Ramos (cell line): ENCODE data around the gene RIMS4.
"Not testable (repeated sequence)": the region's sequence is repeated elsewhere in the genome, so short reads cannot be mapped to it uniquely, and the experiment has no call there.

Experiments
- in situ Hi-C: fragments of 300-500 bp; cut with MboI; formaldehyde crosslinking; loops from one replicate; pipeline ENCODE4 v1.14.3; 2022; ENCODE audit warnings: low sequenced_read_pairs; ENCODE audit not compliant: unreplicated experiment

Gene RIMS4

DNA sequence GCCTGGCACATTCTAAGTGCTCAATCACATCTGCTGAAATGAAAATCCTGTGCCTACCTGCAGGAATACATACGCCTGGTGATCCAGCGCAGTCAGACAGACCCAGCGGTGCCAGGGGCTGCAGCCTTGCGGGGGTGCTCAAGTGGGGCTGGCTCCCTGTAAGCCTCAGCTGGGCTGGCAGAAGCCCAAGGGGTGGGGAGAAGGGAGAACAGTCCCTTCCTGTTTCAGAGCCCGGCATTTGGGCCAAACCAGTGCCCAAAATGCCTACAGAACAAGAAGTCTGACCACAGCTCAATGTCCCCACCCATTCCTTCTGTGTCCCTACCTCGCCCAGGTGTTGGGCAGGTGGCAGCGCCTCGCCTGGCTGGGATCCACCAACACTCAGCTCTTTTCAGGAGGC, 42.1 kb downstream of the RIMS4 start:
- in situ Hi-C loops, result no loop called here

DNA sequence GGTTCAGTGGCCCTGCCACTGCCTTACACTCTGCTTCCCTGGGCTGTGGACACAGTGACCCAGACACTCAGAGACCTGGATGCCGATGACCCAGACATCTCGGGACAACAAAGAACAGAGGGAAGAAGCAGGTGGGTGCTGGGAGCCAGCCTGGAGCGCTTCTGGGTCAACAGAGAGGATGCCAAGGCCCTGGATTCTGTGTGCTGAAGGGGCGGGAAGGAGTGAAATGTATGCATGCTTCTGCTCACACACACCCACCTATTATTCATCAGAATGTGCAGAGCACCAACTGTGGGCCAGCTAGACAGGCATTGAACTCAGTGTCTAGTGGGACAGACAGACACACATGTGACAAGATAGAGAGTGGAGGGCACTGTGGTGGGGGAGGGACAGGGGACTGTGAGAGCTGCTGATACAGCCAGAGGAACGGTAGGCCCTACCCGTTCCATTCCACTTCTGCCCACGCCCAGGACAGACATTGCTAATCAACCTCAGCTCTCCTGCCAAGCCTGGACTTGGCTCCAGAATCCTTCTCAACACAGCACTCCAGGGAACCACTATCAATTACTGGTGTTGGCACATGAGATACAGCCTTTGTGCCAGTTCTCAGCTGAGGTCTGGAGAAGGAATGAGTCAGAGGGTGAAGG, 44.5 kb downstream of the RIMS4 start:
- in situ Hi-C loops, result no loop called here

DNA sequence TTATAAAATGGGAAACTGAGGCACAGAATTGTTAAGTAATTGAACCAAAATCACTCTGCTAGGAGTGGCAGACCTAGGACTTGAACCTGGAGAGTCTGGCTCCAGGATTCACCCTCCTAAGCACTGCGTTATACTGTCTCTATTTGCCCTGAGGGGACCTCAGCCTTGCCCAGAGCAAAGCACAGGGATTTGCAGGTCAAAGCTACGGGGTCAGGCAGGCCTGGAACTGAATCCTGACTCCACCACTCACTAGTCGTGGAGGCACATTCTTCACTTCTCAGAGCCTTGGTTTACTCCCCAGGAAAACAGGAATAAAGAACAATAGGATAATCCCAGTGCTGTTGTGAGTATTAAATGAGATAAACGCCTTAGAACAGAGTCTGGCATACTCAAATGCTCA, 45.3 kb downstream of the RIMS4 start:
- in situ Hi-C loops, result no loop called here

DNA sequence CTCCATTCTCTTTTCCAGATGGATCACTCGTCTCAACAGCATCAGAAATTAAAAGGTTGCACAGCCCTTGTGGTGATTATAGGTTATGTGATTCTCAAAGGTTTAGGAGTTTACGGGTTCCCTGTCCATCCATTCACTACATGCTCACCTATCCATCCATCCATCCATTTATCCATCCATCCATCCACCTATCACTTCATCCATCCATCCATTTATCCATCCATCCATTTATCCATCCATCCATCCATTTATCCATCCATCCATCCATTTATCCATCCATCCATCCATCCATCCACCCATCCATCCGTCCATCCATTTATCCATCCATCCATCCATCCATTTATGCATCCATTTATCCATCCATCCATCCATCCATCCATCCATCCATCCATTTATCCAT, 46.5 kb downstream of the RIMS4 start:
- in situ Hi-C loops, result not testable (repeated sequence)

DNA sequence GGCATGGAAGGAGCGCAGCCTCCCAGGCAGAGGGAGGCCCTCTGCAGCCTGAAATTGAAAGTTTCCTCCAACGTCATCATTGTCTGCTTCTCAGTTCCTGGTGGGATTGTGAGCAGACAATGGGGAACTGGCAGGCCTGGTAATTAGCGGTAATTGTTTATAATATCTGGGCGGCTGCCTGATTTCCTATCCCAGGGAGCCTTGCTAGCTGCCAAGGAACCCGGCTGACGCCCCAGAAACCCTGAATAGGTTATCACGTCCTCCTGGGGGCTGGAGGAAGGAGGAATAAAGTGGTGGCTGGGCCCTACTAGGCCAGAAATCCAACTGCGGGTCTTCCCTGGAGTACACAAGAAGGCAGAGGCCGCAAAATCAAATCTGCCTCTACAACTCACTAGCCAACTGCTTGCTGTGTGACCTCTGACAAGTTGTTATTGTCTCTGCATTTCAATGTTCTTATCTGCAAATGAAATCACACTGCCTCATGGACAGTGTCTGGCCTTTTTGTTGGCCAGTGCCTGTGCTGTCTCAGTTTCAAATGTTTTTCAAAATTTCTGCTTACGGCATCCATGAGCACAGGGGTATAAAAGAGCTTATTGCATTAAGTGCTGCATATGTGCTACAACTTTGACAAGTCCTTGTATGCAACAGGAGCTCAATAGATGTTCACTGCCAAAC, 47.7 kb downstream of the RIMS4 start:
- in situ Hi-C loops, result no loop called here

DNA sequence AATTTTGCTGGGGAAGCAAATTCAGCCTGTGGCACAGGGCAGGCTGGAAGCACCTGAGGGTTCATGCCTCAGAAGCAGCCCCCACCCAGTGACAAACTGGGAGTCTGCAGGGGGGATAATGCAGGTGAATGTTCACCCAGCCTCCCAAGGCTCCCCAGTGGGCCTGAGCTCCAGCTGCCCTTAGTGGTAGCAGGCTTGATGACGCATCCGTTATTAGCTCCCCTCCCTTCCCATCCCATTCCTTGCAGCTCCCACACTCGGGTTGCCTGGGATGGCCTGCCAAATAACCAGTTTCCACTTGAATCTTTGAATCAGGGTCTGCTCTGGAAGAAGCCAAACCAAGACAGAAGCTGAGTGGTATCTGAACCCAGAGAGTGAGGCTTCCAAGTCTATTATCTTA, 48.9 kb downstream of the RIMS4 start:
- in situ Hi-C loops, result no loop called here

DNA sequence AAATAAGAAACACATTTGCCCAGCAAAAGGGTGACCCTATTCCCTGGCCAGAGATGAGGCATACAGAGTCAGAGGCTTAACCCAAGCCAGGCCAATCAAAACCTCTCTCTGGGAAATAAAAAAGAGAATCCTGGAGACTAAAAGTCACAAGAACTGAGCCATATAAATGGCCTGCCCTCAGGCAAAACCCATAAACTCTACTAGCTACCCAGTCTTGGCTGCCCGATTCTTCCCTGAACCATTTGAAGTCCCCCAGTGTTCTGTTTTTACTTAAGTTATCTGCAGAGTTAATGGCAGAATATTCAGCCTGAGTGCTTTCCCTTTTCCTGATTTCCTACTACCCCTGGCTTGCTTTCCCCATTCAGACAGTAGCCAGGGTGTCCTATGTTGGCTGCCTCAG, 50.8 kb downstream of the RIMS4 start:
- in situ Hi-C loops, result no loop called here

DNA sequence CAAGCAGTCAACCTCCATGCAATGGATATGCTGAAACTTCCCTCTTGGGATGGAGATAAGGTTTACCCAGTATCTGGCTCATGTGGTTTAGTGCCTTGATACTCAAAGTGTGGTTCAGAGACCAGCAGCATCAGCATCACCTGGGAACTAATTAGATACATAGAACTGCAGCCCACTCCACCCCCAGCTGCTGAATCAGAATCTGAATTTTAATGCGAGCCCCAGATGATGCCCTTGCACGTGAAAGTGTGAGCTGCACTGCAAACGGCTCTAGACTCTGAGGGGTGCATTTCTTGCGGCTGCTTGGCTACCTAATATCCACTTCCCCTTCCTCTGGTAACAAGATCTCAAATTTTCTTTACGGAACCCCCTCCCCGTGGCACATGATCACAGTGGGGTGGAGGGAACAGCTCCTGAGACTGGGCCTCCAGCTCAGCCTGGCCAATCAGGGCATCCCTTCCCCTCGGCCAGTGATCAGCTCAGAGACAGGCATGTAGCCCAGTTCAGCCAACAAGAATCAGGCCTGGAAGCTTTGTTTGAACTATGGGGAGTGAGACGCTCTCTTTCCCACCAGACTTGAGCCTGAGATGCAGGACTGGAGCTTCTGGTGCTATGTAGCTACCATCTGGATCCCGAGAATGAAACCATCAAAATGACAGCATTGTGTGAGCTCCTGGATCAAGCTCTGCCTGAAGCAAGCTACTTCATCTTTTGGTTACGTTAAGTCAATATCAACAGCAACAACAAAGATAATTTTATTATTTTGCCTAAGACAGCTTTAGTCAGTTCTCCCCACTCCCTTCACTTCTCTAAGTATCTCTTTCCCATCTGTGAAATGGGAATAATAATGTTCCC, 51.9 kb downstream of the RIMS4 start:
- in situ Hi-C loops, result no loop called here

DNA sequence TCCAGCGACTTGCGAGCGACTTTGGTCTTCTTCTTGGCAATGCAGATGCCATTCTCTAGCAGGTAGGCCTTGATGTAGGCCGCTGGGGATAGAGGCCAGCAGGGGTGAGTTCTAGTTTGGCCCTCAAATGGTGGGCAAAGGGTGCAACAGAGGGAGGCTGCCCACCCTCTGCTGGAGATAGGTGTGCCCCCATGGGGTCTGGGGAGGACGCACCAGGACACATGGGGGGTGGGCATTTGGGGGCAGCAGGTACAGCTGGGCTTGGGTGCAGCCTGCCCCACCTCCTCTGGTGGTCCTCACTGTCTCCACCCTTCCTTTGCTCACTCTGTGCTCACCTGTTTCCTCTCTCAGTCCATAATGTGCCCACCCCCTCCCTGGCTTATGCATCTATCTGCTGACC, 53.4 kb downstream of the RIMS4 start:
- in situ Hi-C loops, result no loop called here

DNA sequence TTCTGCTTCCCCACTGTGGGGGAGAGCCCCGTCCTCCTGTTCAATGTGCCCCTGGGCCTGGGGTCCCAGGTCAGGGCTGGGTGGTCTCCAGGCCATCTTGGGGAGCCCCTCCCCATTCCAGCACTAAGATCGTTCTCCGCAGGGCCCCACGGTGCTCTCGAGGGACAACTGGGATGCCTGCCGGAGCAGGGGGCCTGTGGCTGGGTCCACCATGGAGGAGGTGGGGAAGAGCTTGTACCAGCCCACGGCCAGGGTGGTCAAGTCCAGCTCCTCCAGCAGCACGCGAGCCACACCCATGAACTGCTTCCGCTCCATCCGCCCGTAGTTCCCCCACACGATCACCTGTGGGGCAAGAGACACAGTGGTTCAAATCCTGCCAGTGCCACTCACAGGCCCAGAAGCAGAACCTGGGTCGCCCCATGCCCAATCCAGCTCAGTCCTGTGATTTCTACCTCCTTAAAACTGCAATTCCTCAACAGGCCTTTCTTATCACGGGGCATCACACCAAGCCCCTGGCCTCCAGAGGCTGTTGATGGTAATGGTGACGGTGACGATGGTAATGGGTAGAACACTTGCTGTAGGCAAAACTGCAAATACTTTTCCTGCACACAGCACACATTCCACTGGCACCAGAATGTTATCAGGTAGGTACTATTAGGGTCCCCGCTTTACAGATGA, 54.2 kb downstream of the RIMS4 start:
- in situ Hi-C loops, result no loop called here

DNA sequence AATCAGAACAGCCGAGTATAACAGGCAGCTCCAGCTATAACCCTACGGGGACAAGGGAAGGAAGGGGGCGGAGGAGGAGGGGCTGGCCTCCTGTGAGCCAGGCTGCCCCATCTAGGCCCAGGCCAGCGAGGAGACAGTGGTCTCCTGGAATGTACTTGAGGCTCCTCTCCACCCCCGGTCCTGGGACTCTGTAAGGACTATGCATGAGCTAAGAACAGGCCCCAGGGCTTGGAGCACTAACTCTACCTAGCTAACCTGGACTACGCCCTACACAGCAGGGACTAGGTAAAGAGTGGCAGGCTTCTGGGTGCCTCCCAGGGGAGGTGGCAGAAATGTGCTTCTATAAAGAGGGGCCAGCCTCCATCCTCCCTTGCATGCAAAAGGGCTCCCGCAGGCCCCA, 55.8 kb downstream of the RIMS4 start:
- in situ Hi-C loops, result no loop called here

DNA sequence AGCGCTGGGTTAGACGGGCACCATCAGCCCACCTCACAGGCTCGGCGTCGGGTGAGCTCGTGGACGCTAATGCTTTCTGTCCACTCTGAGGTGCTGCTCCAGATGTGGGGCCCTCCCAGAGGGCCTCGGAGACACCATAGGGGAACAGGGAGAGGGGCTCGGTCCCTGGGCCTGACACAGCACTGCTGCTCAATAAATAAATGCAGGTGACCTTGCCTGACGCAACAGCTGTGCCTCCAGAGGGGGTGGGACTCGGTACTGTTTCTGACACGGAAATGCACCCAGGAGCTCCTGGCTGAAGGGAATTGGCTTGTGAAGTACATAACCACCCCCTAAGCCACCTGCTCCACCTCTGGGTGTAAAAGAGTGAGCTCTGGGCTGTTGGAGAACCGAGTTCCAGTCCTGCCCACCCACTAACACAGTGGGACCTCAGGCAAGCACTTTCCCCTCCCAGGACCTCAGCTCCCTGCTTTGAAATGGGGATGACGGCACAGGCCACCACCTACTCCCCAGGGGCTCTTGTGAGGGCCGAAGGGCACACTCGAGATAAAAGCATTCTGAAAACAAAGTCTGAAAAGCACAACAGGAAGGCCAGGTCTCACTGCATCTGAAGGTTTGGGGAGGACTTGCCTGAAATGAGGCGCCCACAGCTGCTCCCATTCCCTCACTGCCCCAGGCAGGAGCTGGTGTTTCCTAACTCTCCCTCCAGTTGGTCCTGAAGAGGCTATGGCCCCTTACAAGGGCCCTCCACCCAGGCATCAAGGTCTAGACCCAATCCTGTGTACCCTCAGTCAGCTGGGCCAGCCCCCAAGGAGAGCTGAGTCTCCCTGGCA, 58.0 kb downstream of the RIMS4 start:
- in situ Hi-C loops, result no loop called here

DNA sequence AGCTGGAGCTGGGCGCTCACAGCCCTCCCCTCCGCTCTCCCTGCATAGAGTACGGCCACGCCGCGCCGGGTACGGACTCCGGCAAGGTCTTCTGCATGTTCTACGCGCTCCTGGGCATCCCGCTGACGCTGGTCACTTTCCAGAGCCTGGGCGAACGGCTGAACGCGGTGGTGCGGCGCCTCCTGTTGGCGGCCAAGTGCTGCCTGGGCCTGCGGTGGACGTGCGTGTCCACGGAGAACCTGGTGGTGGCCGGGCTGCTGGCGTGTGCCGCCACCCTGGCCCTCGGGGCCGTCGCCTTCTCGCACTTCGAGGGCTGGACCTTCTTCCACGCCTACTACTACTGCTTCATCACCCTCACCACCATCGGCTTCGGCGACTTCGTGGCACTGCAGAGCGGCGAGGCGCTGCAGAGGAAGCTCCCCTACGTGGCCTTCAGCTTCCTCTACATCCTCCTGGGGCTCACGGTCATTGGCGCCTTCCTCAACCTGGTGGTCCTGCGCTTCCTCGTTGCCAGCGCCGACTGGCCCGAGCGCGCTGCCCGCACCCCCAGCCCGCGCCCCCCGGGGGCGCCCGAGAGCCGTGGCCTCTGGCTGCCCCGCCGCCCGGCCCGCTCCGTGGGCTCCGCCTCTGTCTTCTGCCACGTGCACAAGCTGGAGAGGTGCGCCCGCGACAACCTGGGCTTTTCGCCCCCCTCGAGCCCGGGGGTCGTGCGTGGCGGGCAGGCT, 60.1 kb downstream of the RIMS4 start:
- in situ Hi-C loops, result no loop called here

DNA sequence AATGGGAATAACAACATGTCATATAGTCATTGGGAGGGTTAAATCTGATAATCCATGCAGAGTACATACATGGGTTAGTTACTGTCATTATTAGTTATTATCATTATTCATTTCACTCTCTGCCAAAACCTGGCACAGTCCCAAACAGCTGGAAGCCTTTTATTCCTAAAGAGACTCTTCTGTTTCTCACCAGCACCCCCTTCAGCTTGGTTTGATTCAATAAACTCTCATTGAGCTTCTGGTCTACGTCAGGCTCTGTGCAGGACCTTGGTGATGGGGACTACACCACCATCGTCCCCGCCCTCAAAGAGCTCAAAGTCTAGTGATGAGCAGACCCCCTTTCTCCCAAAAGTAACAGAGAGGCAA, 62.4 kb downstream of the RIMS4 start:
- in situ Hi-C loops, result no loop called here

DNA sequence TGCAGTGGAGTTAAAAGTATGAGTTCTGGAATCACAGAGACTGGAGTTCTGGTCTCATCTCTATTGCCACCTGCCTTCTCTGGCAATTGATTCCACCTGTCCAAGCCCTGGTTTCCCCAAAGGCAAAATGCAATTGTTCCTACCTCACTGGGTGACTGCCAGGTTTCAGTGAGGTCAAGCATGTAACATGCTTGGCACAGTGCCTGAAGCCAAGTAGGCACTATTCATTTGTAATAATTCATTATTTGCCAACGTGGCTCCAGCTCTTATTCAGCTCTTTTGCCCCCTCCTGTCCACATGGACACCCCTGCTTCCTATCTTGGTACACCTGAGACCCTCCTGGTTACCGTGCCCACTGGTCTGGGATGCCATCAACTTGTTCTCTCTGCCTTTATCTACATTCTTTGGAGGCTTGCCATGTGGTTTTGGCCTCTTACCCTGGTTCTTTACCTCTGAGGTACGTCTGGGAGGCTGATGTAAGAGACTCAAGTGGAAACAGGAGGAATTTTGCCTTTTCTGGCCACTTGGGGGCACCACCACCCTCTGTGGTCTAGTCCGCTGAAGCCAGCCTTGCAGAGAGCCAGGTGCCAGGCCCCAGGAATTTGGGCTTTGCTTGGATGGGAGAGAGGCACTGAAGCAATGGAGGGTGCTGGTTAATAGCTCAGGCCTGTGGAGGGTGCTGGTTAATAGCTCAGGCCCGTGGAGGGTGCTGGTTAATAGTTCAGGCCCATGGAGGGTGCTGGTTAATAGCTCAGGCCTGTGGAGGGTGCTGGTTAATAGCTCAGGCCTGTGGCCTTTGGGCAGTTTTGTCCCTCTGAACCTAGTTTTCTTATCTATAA, 63.0 kb downstream of the RIMS4 start:
- in situ Hi-C loops, result no loop called here

DNA sequence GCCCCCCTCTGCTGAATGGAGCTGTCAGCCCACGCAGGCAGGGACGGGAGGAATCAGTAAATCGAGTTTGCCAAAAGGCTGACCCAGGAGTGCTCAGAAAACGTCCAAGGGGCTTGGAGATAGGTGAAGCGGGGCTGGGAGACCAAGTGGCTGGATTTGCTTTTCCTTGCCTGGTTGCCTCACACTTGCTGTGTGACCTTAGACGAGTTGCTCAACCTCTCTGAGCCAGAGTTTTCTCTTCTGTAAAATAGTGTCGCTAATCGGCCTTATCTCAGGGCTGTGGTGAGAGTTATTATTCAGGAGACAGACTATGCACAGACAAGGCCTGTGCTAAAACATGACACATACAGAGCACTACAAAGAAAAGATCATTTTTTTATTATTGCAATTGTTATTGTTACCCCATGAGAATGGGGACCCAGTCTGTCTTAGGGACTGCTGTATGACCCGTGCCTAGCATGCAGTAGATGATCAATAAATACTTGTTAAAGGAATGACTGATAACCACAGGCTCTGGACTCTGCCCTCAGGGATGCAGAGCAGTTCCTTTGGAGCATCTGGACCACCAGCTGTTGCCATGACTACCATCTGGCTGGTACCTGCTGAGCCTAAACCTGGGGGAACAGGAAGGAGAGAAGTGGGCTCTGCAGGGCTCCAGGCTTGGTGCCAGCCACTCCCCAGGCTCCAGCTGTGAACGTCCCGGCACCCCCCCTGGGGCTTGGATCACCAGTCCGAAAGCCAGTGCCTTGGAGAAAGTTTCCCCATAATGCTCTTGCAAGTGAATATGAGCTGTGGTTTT, 63.8 kb downstream of the RIMS4 start:
- in situ Hi-C loops, result no loop called here

DNA sequence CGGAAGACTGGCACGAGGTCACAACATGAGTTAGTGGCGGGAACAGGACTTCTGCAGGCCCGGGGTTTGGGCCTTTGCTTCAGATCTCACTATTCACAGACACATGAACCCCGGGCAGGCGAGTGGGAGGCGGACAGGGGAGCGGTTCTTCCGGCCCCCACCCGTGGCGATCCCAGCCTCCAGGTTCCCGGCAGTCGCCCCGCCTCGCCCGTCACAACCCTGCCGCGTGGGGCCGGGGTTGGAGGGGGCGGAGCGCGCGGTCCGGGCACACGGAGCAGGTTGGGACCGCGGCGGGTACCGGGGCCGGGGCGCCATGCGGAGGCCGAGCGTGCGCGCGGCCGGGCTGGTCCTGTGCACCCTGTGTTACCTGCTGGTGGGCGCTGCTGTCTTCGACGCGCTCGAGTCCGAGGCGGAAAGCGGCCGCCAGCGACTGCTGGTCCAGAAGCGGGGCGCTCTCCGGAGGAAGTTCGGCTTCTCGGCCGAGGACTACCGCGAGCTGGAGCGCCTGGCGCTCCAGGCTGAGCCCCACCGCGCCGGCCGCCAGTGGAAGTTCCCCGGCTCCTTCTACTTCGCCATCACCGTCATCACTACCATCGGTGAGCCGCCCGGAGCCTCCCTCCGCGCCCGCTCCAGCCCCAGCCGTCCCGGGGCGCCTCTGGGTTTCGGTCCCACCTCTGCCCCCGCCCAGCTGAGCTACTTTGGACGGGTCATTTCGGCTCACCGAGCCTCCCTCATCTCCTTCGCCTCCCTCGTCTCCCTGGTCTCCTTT, 64.6 kb downstream of the RIMS4 start, which contains the start of gene KCNK15:
Gene KCNK15, plus strand, starts transcription at position 268 of the 769 bp plus-strand sequence. Its CDS starts 46 bp downstream, at position 314.
- in situ Hi-C loops, result no loop called here
